ENCODE measurements around the gene HECTD2. TPM values are rescaled to one million over a fixed set of nuclear protein-coding genes. Genes with fewer than 3 reads are reported as not detected.

Gene HECTD2
- total and polyA plus RNA-seq, 2 of the 8 experiments (the other 6 are each of a cell fraction or from before 2014, with no cell fraction given): 5.7 to 11.9 TPM

DNA sequence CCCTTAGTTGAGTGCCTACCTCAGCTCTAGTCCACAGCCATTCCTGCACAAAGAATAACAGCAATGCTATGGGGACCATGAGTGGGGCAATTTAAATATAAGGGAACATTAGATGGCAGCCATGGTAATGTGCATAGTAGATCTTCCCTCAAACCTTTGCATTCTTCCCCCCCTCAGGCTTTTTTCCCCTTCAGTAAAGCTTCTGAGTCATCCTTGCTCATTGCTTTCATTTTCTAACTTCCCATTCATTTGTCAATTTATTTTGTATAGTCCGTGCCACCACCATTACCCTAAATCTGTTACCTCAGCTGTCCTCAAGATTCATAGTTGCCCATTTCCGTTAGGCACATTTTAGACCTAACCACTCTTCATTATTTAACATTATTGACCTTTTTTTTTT, 10.7 kb downstream of the HECTD2 start (continued):
- TF ChIP-seq, protein P1, sequence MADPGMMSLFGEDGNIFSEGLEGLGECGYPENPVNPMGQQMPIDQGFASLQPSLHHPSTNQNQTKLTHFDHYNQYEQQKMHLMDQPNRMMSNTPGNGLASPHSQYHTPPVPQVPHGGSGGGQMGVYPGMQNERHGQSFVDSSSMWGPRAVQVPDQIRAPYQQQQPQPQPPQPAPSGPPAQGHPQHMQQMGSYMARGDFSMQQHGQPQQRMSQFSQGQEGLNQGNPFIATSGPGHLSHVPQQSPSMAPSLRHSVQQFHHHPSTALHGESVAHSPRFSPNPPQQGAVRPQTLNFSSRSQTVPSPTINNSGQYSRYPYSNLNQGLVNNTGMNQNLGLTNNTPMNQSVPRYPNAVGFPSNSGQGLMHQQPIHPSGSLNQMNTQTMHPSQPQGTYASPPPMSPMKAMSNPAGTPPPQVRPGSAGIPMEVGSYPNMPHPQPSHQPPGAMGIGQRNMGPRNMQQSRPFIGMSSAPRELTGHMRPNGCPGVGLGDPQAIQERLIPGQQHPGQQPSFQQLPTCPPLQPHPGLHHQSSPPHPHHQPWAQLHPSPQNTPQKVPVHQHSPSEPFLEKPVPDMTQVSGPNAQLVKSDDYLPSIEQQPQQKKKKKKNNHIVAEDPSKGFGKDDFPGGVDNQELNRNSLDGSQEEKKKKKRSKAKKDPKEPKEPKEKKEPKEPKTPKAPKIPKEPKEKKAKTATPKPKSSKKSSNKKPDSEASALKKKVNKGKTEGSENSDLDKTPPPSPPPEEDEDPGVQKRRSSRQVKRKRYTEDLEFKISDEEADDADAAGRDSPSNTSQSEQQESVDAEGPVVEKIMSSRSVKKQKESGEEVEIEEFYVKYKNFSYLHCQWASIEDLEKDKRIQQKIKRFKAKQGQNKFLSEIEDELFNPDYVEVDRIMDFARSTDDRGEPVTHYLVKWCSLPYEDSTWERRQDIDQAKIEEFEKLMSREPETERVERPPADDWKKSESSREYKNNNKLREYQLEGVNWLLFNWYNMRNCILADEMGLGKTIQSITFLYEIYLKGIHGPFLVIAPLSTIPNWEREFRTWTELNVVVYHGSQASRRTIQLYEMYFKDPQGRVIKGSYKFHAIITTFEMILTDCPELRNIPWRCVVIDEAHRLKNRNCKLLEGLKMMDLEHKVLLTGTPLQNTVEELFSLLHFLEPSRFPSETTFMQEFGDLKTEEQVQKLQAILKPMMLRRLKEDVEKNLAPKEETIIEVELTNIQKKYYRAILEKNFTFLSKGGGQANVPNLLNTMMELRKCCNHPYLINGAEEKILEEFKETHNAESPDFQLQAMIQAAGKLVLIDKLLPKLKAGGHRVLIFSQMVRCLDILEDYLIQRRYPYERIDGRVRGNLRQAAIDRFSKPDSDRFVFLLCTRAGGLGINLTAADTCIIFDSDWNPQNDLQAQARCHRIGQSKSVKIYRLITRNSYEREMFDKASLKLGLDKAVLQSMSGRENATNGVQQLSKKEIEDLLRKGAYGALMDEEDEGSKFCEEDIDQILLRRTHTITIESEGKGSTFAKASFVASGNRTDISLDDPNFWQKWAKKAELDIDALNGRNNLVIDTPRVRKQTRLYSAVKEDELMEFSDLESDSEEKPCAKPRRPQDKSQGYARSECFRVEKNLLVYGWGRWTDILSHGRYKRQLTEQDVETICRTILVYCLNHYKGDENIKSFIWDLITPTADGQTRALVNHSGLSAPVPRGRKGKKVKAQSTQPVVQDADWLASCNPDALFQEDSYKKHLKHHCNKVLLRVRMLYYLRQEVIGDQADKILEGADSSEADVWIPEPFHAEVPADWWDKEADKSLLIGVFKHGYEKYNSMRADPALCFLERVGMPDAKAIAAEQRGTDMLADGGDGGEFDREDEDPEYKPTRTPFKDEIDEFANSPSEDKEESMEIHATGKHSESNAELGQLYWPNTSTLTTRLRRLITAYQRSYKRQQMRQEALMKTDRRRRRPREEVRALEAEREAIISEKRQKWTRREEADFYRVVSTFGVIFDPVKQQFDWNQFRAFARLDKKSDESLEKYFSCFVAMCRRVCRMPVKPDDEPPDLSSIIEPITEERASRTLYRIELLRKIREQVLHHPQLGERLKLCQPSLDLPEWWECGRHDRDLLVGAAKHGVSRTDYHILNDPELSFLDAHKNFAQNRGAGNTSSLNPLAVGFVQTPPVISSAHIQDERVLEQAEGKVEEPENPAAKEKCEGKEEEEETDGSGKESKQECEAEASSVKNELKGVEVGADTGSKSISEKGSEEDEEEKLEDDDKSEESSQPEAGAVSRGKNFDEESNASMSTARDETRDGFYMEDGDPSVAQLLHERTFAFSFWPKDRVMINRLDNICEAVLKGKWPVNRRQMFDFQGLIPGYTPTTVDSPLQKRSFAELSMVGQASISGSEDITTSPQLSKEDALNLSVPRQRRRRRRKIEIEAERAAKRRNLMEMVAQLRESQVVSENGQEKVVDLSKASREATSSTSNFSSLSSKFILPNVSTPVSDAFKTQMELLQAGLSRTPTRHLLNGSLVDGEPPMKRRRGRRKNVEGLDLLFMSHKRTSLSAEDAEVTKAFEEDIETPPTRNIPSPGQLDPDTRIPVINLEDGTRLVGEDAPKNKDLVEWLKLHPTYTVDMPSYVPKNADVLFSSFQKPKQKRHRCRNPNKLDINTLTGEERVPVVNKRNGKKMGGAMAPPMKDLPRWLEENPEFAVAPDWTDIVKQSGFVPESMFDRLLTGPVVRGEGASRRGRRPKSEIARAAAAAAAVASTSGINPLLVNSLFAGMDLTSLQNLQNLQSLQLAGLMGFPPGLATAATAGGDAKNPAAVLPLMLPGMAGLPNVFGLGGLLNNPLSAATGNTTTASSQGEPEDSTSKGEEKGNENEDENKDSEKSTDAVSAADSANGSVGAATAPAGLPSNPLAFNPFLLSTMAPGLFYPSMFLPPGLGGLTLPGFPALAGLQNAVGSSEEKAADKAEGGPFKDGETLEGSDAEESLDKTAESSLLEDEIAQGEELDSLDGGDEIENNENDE (IDR thresholded peaks at IDR 0.05; ENCODE audit: insufficient replicate concordance, low read length): no peak

All from H1 (cell line).